Thymus (tissue), 11 donors: ENCODE results near the gene TLK1. TPM values are rescaled to one million over a fixed set of nuclear protein-coding genes. Genes with fewer than 3 reads are reported as not detected.

Experiments
- DNase-seq, 9 donors: peaks; one replicate each; pipeline ENCODE4 v3.0.0-alpha.2; 2013; ENCODE audit warnings: low spot score in 9 of 9, low read depth in 6 of 9, missing footprints in 1 of 9
- H3K27ac ChIP-seq, 2 donors: one replicate each; pipeline ENCODE4 v1.5.1; 2013; ENCODE audit warnings: control low read depth in 1 of 2, low read depth in 1 of 2, low read length in 1 of 2, mild to moderate bottlenecking in 1 of 2, moderate library complexity in 1 of 2
- H3K27me3 ChIP-seq, 2 donors: one replicate each; pipeline ENCODE4 v1.5.1; 2013; ENCODE audit warnings: low read length in 1 of 2; ENCODE audit not compliant: control insufficient read depth in 2 of 2, insufficient read depth in 1 of 2
- H3K36me3 ChIP-seq, 2 donors: one replicate each; pipeline ENCODE4 v1.5.1; 2013; ENCODE audit warnings: low read length in 1 of 2, mild to moderate bottlenecking in 1 of 2, moderate library complexity in 1 of 2; ENCODE audit not compliant: control insufficient read depth in 2 of 2, insufficient read depth in 2 of 2
- H3K4me1 ChIP-seq, 2 donors: one replicate each; pipeline ENCODE4 v1.5.1; 2013; ENCODE audit warnings: low read length in 2 of 2; ENCODE audit not compliant: control insufficient read depth in 2 of 2, insufficient read depth in 2 of 2
- H3K4me3 ChIP-seq, 2 donors: one replicate each; pipeline ENCODE4 v1.5.1; 2013; ENCODE audit warnings: low read length in 2 of 2, control low read depth in 1 of 2, mild to moderate bottlenecking in 1 of 2
- H3K9me3 ChIP-seq, 2 donors: one replicate each; pipeline ENCODE4 v1.5.1; 2013; ENCODE audit warnings: low read length in 1 of 2, mild to moderate bottlenecking in 1 of 2; ENCODE audit not compliant: control insufficient read depth in 2 of 2, insufficient read depth in 1 of 2
- WGBS: extraction: QIAGEN DNeasy Blood & Tissue Kit; methylation state at CpG from one replicate; pipeline ENCODE4 v1.1.7; 2013; 5-methylcytosine and 5-hydroxymethylcytosine counted together
- polyA plus RNA-seq: library from polyadenylated mRNA; stranded (reverse); fragments of 200-250 nt; gene quantifications from one replicate; pipeline ENCODE4 v1.2.3, GENCODE V29; 2013
- total RNA-seq: library from RNA; stranded (reverse); fragments of 120-200 nt; gene quantifications from one replicate; pipeline ENCODE4 v1.2.4, GENCODE V29; 2013
- donor health status: healthy.

The TLK1 gene
- total and polyA plus RNA-seq, 2 donors = 15.5 to 29.3 TPM

DNA sequence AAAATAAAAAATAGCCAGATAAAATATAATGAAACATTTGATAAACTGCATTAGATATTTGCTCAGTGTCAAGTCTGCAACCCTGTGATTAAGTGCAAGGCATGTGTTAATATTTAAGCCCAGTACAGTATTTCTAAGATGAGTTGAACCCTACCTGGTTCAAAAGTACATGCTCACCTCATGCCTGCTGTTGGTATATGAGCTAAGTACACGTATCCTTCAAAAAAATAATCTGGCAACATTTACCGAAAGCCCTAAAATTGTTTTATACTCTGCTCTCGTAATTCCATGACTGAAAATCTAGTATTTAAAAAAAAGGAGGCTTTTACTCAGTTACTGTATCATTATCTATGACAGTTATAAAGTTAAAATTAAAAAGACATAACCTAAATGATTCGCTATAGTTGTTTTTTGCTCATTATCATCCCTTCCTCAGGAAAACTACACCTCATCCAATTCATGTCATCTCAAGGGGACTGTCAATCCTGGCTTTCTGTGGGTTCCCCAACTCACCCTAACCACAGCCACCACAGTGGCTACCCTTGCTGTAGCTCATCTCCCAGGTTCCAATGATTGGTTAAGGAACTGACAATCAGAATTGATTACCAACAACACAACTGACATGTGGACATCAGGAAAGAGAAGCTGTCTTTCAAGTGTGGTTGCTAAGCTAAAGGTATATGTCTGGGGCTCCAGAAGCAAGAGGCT is 10.6 kb downstream of the TLK1 start:
- H3K27ac ChIP-seq = no peak overlapping the region
- no peaks in the 10 kb centered on the region for H3K9me3 ChIP-seq
- H3K4me1 ChIP-seq = peaks cover 6 to 7% of the 10 kb centered on the region in 2 donors
- 97% methylated on average over 4 of the region's 4 CpGs for WGBS
- H3K4me3 ChIP-seq = no peak overlapping the region
- no peak for DNase-seq
- H3K27me3 ChIP-seq = no peaks in the 10 kb centered on the region
- no peaks in the 10 kb centered on the region for H3K36me3 ChIP-seq

- Histone ChIP-seq H3K27ac (no peak overlapping the region), H3K9me3 (no peaks in the 10 kb centered on the region), H3K4me3 (no peak overlapping the region), H3K27me3 (no peaks in the 10 kb centered on the region), H3K36me3 (no peaks in the 10 kb centered on the region), H3K4me1 (peaks cover 6% of the 10 kb centered on the region in 2 donors)
- 99% methylated on average over 3 of the region's 3 CpGs for WGBS
- DNase-seq = no peak
Observed at GRCh38 chr2:171149171-171149938, 11.3 kb downstream of the TLK1 start.

DNA sequence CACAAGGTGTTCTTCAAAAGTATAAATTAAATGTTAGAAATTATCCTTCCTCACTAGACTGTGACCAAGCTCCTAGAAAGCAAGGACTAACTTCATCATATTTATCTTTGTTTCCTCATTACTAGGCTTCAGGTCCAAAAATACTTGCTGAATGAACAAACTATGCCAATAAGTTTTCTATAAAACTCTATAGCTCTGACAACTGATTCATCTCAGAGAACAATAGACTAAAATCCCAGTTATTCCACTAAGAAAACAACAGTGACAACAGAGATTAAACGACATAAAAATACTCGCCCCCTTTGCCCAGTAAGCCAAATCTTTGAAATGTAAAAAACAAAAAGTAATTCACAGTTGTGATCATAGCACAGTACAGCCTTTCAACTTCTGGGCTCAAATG is 13.6 kb downstream of the TLK1 start:
- Histone ChIP-seq H3K27ac (no peak overlapping the region), H3K4me1 (peaks cover 2% of the 10 kb centered on the region in 2 donors)
- 85% methylated on average over 2 of the region's 2 CpGs for WGBS

GRCh38 chr2:171146633-171147032 is 14.1 kb downstream of the TLK1 start:
- peaks cover 2% of the 10 kb centered on the region in 2 donors for H3K4me1 ChIP-seq
- H3K27ac ChIP-seq = no peak overlapping the region
- no peaks in the 10 kb centered on the region for H3K9me3 ChIP-seq
- H3K4me3 ChIP-seq = no peak overlapping the region
- H3K36me3 ChIP-seq = no peaks in the 10 kb centered on the region
- no peaks in the 10 kb centered on the region for H3K27me3 ChIP-seq
- DNase-seq = no peak
- WGBS = 18% methylated on average over 1 of the region's 1 CpG

More for the DNA sequence above, 13.6 kb downstream of the TLK1 start:
- H3K4me3 ChIP-seq = no peak overlapping the region
- H3K9me3 ChIP-seq = no peaks in the 10 kb centered on the region
- no peaks in the 10 kb centered on the region for H3K27me3 ChIP-seq
- H3K36me3 ChIP-seq = no peaks in the 10 kb centered on the region
- DNase-seq = no peak

DNA sequence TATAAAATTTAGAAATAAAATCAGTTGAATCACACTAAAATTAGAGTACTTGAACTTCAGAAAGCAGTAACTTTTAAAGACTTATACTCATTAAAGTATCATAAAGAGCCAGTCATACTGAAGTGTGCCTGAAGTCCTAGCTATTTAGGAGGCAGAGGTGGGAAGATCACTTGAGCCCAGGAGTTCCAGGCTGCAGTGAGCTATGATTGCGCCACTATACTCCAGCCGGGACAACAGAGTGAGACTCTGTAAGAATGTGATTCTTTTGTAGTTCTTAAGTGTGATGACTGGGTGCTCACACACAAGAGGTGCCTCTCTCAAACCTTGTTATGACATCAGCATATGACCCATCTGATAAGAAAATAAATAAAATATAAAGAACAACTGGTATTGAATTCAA is 14.6 kb downstream of the TLK1 start:
- H3K9me3 ChIP-seq = no peaks in the 10 kb centered on the region
- no peaks in the 10 kb centered on the region for H3K36me3 ChIP-seq
- DNase-seq = no peak
- H3K27ac ChIP-seq = no peak overlapping the region
- H3K27me3 ChIP-seq = no peaks in the 10 kb centered on the region
- 94% methylated on average over 2 of the region's 2 CpGs for WGBS
- H3K4me3 ChIP-seq = no peak overlapping the region
- H3K4me1 ChIP-seq = peaks cover 2% of the 10 kb centered on the region in 2 donors

- no peak overlapping the region for H3K4me3 ChIP-seq
- DNase-seq = no peak
- no peaks in the 10 kb centered on the region for H3K27me3 ChIP-seq
- WGBS = 98% methylated on average over 2 of the region's 2 CpGs
- H3K27ac ChIP-seq = no peak overlapping the region
- H3K36me3 ChIP-seq = no peaks in the 10 kb centered on the region
- H3K9me3 ChIP-seq = no peaks in the 10 kb centered on the region
- peaks cover 2% of the 10 kb centered on the region in 2 donors for H3K4me1 ChIP-seq
Observed at GRCh38 chr2:171143670-171144062, 17.0 kb downstream of the TLK1 start.

GRCh38 chr2:171142398-171142797 is 18.3 kb downstream of the TLK1 start:
- WGBS = 96% methylated on average over 3 of the region's 3 CpGs
- no peaks in the 10 kb centered on the region for H3K27me3 ChIP-seq
- no peaks in the 10 kb centered on the region for H3K36me3 ChIP-seq
- H3K4me3 ChIP-seq = no peak overlapping the region
- H3K4me1 ChIP-seq = peaks cover 2% of the 10 kb centered on the region in 2 donors
- no peak overlapping the region for H3K27ac ChIP-seq
- H3K9me3 ChIP-seq = no peaks in the 10 kb centered on the region
- DNase-seq = no peak

DNA sequence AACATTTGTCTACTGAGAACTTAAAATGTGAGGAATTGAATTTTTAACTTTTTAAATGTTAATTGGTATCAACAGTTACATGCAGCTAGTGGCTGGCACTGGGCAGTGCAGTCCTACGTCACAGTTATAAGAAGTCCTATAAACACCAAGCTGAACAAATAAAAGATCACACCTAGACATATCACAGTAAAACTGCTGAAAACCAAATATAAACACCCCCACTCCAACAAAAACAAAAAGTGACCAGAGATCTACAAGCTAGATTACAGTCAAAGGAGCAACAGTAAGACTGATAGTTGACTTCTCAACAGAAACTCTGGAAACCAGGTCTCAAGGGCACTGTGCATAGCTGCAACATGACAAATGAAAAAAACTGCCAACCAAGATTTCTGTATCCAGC is 19.4 kb downstream of the TLK1 start:
- H3K4me1 ChIP-seq = peaks cover 0 to 2% of the 10 kb centered on the region in 2 donors
- H3K27me3 ChIP-seq = no peaks in the 10 kb centered on the region
- H3K36me3 ChIP-seq = no peaks in the 10 kb centered on the region
- no peaks in the 10 kb centered on the region for H3K9me3 ChIP-seq
- no peak overlapping the region for H3K4me3 ChIP-seq
- no peak for DNase-seq
- 98% methylated on average over 1 of the region's 1 CpG for WGBS
- H3K27ac ChIP-seq = no peak overlapping the region

DNA sequence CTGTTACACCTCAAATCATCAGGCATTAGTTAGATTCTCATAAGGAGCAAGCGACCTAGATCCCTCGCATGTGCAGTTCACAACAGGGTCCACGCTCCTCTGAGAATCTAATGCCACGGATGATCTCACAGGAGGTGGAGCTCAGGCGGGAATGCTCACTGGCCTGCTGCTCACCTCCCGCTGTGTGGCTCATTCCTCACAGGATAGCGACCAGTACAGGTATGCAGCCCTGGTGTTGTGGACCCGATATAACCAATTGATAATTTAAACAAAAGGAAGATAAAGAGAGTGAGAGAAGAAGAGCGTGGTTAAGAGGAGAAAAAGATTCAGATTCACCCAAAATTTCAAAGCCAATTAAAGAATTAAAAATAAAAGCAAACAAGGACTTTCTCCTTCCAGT is 20.8 kb downstream of the TLK1 start:
- no peaks in the 10 kb centered on the region for H3K27me3 ChIP-seq
- WGBS = 99% methylated on average over 9 of the region's 9 CpGs
- no peak overlapping the region for H3K27ac ChIP-seq
- no peaks in the 10 kb centered on the region for H3K4me1 ChIP-seq
- H3K4me3 ChIP-seq = no peak overlapping the region
- no peaks in the 10 kb centered on the region for H3K9me3 ChIP-seq
- no peaks in the 10 kb centered on the region for H3K36me3 ChIP-seq
- no peak for DNase-seq
